Measurements from ENCODE around the gene PAQR4.

PAQR4 gene

GRCh38 chr16:2963723-2964474, 5.2 kb upstream of the PAQR4 start, which contains the start of gene KREMEN2 (continued):
- TF ChIP-seq ZNF302 (tag by site-specific recombination; IDR thresholded peaks at IDR 0.05; ENCODE audit: low read depth): no peak
- no peak for TF ChIP-seq ZNF624 (tag by site-specific recombination; IDR thresholded peaks at IDR 0.05)
- TF ChIP-seq ZNF112 (tag by site-specific recombination; IDR thresholded peaks at IDR 0.05): no peak
- TF ChIP-seq SP7 (tag by site-specific recombination; IDR thresholded peaks at IDR 0.05): peak; percentile 67; the same call in 1 of the 2 replicates
- TF ChIP-seq ZNF184 (tag by site-specific recombination; IDR thresholded peaks at IDR 0.05): no peak
- TF ChIP-seq ZNF701 (tag by site-specific recombination; IDR thresholded peaks at IDR 0.05): no peak
- no peak for TF ChIP-seq ZNF362 (tag by site-specific recombination; IDR thresholded peaks at IDR 0.05)
- no peak for TF ChIP-seq PRDM2 (tag by site-specific recombination; IDR thresholded peaks at IDR 0.05; ENCODE audit: borderline replicate concordance)
- TF ChIP-seq ZNF776 (tag by site-specific recombination; IDR thresholded peaks at IDR 0.05; ENCODE audit: borderline replicate concordance): no peak
- no peak for TF ChIP-seq ZNF830 (tag by site-specific recombination; IDR thresholded peaks at IDR 0.05; ENCODE audit: low read depth)
- TF ChIP-seq ZNF2 (tag by site-specific recombination; IDR thresholded peaks at IDR 0.05): peak; percentile 55; the same call in 1 of the 2 replicates
- TF ChIP-seq ZNF513 (tag by site-specific recombination; IDR thresholded peaks at IDR 0.05): no peak
- TF ChIP-seq HIC1 (tag by site-specific recombination; IDR thresholded peaks at IDR 0.05): peak; percentile 51; the same call in 1 of the 2 replicates
- TF ChIP-seq ZNF677 (tag by site-specific recombination; IDR thresholded peaks at IDR 0.05): no peak
- peak; percentile 19; the same call in 1 of the 2 replicates for TF ChIP-seq OSR2 (tag by site-specific recombination; IDR thresholded peaks at IDR 0.05)
- TF ChIP-seq ZNF449 (tag by site-specific recombination; IDR thresholded peaks at IDR 0.05): no peak
- peak; percentile 34; the same call in 1 of the 2 replicates for TF ChIP-seq ZNF645 (tag by site-specific recombination; IDR thresholded peaks at IDR 0.05)
- no peak for TF ChIP-seq SALL2 (tag by site-specific recombination; IDR thresholded peaks at IDR 0.05; ENCODE audit: borderline replicate concordance)
- 0 out of 2 replicates have a peak, but pooled peaks have one; percentile 69 for TF ChIP-seq WT1 (tag by site-specific recombination; IDR thresholded peaks at IDR 0.05)
- peak; percentile 32; the same call in 1 of the 2 replicates for TF ChIP-seq ZBTB11 (tag by site-specific recombination; conservative IDR thresholded peaks at IDR 0.05; ENCODE audit: low read depth)
- 0 out of 2 replicates have a peak, but pooled peaks have one; percentile 30 for TF ChIP-seq ZNF324 (tag by site-specific recombination; IDR thresholded peaks at IDR 0.05)

Data from HEK293 (cell line).